ENCODE measurements around the gene PTCH2. TPM values are rescaled to one million over a fixed set of nuclear protein-coding genes. Genes with fewer than 3 reads are reported as not detected.

PTCH2 gene
- total and polyA plus RNA-seq, 3 experiments from 2014 or later, result 1.1 to 1.7 TPM; not detected in 1

GRCh38 chr1:44777547-44777946 lies 65.5 kb downstream of the PTCH2 start:
- H3K36me3 ChIP-seq (ENCODE audit: insufficient read depth, low read length), result peaks cover 26% of the 10 kb centered on the region
- Mint-ChIP-seq H3K9me3 (no peaks in the 10 kb centered on the region), H3K4me3 (peak overlapping the region; percentile 90 to 99 (median 94)), H3K4me1 (peaks cover 40 to 43% (median 42%) of the 10 kb centered on the region in 3 donors), H3K27ac (peak overlapping the region; percentile 64 to 96 (median 93)), H3K27me3 (no peaks in the 10 kb centered on the region), H3K36me3 (peaks cover 13 to 61% (median 21%) of the 10 kb centered on the region in 3 donors)
- no peak for DNase-seq
- no peaks in the 10 kb centered on the region for H3K27me3 ChIP-seq (ENCODE audit: insufficient read depth, low read length, poor library complexity, severe bottlenecking)
- H3K27ac ChIP-seq (ENCODE audit: low read depth, low read length), result peak overlapping the region; percentile 92
- CTCF ChIA-PET, result interaction anchor here (1.2 to 3.6 kb wide), 6 partner anchors 7 to 237 kb away, joined by 3 to 26 read pairs (median 4); partner anchors contain the start of gene PLK3
- no peaks in the 10 kb centered on the region for H3K9me3 ChIP-seq (ENCODE audit: low read length)
- H3K4me3 ChIP-seq (ENCODE audit: low read length), result no peak overlapping the region
- peaks cover 27% of the 10 kb centered on the region for H3K4me1 ChIP-seq (ENCODE audit: insufficient read depth, low read length)
- POLR2A ChIA-PET, result interaction anchor here (0.6 to 3.2 kb wide), 3 partner anchors 9 to 913 kb away, joined by 3 to 49 read pairs (median 3); partner anchors contain the start of genes BEST4 and PLK3

DNA sequence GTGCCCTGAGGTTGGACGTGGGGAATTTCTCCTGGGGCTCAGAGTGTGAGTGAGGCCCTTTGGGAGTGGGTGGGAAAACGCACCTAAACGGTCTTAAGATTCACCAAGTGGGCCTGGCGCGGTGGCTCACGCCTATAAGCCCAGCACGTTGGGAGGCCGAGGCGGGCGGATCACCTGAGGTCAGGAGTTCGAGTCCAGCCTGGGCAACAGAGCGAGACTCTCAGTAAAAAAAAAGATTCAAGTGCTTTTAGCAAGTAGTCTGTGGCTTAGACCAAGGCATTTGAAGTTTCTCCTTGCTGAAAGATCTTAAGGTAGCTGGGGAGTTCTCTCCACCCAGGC lies 66.4 kb downstream of the PTCH2 start:
- peak overlapping the region; percentile 92 for H3K27ac ChIP-seq (ENCODE audit: low read depth, low read length)
- H3K4me1 Mint-ChIP-seq, result peaks cover 40 to 43% (median 42%) of the 10 kb centered on the region in 3 donors
- POLR2A ChIA-PET, result interaction anchor here (0.6 to 3.2 kb wide), 11 partner anchors 9 to 563 kb away, joined by 3 to 49 read pairs (median 11); partner anchors contain the start of genes BEST4, BTBD19, DYNLT4 and HECTD3
- no peaks in the 10 kb centered on the region for H3K27me3 Mint-ChIP-seq
- H3K9me3 ChIP-seq (ENCODE audit: low read length), result no peaks in the 10 kb centered on the region
- H3K9me3 Mint-ChIP-seq, result no peaks in the 10 kb centered on the region
- H3K36me3 Mint-ChIP-seq, result peaks cover 13 to 59% (median 21%) of the 10 kb centered on the region in 3 donors
- no peak for DNase-seq
- peaks cover 26% of the 10 kb centered on the region for H3K36me3 ChIP-seq (ENCODE audit: insufficient read depth, low read length)
- peak overlapping the region; percentile 89 to 97 (median 94) for H3K27ac Mint-ChIP-seq
- H3K4me3 Mint-ChIP-seq, result peak overlapping the region; percentile 90 to 99 (median 94)
- peaks cover 27% of the 10 kb centered on the region for H3K4me1 ChIP-seq (ENCODE audit: insufficient read depth, low read length)
- no peaks in the 10 kb centered on the region for H3K27me3 ChIP-seq (ENCODE audit: insufficient read depth, low read length, poor library complexity, severe bottlenecking)
- CTCF ChIA-PET, result interaction anchor here (1.1 to 3.6 kb wide), 8 partner anchors 8 to 62 kb away, joined by 3 to 26 read pairs (median 5); partner anchors contain the start of genes BEST4, BTBD19, PLK3 and RNU5D-1
- peak overlapping the region; percentile 95 for H3K4me3 ChIP-seq (ENCODE audit: low read length)

DNA sequence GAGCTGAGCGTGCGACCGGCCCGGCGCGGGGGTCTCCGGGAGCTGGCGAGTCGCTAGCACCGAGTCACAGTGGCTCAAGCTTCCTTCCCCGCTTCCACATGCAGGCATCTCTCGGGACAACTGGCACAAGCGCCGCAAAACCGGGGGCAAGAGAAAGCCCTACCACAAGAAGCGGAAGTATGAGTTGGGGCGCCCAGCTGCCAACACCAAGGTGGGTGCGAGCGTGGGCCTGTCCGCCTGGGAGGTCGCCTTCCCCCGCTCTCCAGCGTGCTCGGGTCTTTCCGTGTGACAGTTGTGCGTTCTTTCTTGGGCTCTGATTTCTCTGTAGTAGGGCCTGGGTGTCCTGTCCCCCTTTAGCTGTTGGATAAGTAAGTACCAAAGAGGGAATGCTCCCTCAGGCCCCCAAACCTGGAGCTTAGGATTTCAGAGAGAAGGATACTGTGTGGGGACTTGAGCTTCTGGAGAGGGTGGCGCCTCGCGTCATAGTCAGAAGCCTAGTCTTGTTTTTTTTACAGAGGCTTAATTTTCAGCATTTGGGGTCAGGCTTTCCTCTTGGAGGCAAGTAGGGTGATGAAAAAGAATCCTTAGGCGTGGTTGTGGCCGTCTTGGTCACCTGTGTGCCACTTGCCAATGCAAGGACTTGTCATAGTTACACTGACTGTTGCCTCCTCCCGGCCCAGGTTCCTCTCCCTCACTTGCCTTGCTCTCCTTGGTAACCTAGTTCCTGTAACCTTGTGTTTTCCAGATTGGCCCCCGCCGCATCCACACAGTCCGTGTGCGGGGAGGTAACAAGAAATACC lies 66.9 kb downstream of the PTCH2 start:
- no peaks in the 10 kb centered on the region for H3K27me3 ChIP-seq (ENCODE audit: insufficient read depth, low read length, poor library complexity, severe bottlenecking)
- H3K27ac ChIP-seq (ENCODE audit: low read depth, low read length), result peak overlapping the region; percentile 92
- peaks cover 8 to 53% (median 20%) of the 10 kb centered on the region in 3 donors for H3K36me3 Mint-ChIP-seq
- H3K9me3 Mint-ChIP-seq, result no peaks in the 10 kb centered on the region
- POLR2A ChIA-PET, result interaction anchor here (0.6 to 3.2 kb wide), 17 partner anchors 10 to 746 kb away, joined by 3 to 49 read pairs (median 6); partner anchors contain the start of genes BEST4, BTBD19, DYNLT4 and HECTD3
- no peaks in the 10 kb centered on the region for H3K27me3 Mint-ChIP-seq
- CTCF ChIA-PET, result interaction anchor here (0.6 to 3.6 kb wide), 13 partner anchors 9 to 527 kb away, joined by 3 to 26 read pairs (median 4); partner anchors contain the start of genes BEST4, BTBD19, PLK3 and RNU5D-1
- H3K27ac Mint-ChIP-seq, result peak overlapping the region; percentile 89 to 97 (median 94)
- DNase-seq, result peak in 3 of 5 donors; percentile 52 to 64 (median 52)
- peaks cover 27% of the 10 kb centered on the region for H3K4me1 ChIP-seq (ENCODE audit: insufficient read depth, low read length)
- no peaks in the 10 kb centered on the region for H3K9me3 ChIP-seq (ENCODE audit: low read length)
- H3K4me1 Mint-ChIP-seq, result peaks cover 40 to 43% (median 42%) of the 10 kb centered on the region in 3 donors
- H3K4me3 Mint-ChIP-seq, result peak overlapping the region; percentile 90 to 99 (median 94)
- peaks cover 21% of the 10 kb centered on the region for H3K36me3 ChIP-seq (ENCODE audit: insufficient read depth, low read length)
- H3K4me3 ChIP-seq (ENCODE audit: low read length), result peak overlapping the region; percentile 95

DNA sequence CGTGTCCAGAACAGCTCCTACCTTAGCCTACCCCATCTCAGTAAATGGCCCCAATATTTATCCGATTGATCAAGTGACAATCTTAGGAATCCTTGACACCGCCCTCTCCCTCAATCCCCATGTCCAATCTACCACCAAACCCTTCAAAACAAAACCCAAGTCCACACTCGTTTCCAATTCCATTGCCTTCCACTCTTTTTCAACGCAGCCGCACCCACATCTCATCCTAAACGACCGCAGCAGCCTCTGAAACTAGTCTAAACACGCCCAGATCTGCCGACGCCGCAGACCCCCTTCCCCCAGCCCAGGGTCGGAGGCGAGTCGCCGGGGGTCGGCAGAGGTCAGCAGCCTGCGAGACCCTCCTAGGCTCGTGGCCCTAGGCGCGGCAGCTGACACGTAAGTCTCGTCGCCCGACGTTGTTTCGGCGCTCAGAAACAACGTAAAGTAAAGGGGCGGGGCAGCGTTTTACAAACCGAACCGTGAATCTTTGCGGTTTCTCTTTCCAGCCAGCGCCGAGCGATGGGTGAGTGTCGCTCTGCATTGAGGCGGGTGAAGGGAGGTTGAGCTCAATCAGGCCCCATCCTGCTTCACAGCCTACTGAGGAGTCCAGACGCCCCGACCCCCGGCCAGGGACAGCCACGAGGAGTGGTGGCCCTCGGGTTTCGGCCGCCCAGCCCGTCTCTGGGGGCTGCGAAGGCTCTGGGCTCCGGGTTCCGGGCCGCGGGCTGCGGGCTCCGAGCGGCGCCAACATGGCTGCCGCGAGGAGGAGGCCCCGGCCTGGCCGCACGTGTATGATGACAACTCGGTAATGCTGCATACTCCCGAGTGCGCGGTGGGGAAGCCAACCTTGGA lies 67.7 kb downstream of the PTCH2 start, which contains the start of gene RPS8:
RPS8 (plus strand) TSS at position 463 of the 852 bp plus-strand sequence; CDS start at position 520, 57 bp downstream.
- Mint-ChIP-seq H3K27me3 (no peaks in the 10 kb centered on the region), H3K9me3 (no peaks in the 10 kb centered on the region), H3K36me3 (peaks cover 8 to 45% (median 17%) of the 10 kb centered on the region in 3 donors), H3K4me3 (peak within 1 kb of the TSS; percentile 90 to 99 (median 94)), H3K4me1 (peaks cover 39 to 43% (median 42%) of the 10 kb centered on the region in 3 donors), H3K27ac (peak within 1 kb of the TSS; percentile 93 to 99 (median 97))
- Histone ChIP-seq H3K9me3 (ENCODE audit: low read length) (no peaks in the 10 kb centered on the region), H3K27me3 (ENCODE audit: insufficient read depth, low read length, poor library complexity, severe bottlenecking) (no peaks in the 10 kb centered on the region), H3K27ac (ENCODE audit: low read depth, low read length) (peak within 1 kb of the TSS; percentile 92), H3K36me3 (ENCODE audit: insufficient read depth, low read length) (peaks cover 21% of the 10 kb centered on the region), H3K4me1 (ENCODE audit: insufficient read depth, low read length) (peaks cover 27% of the 10 kb centered on the region), H3K4me3 (ENCODE audit: low read length) (peak within 1 kb of the TSS; percentile 95)
- CTCF ChIA-PET, result interaction anchor here (0.6 to 3.6 kb wide), 13 partner anchors 9 to 528 kb away, joined by 3 to 26 read pairs (median 4); partner anchors contain the start of genes BEST4, BTBD19, EIF2B3 and PLK3
- DNase-seq, result peak; percentile 76 to 92 (median 84)
- POLR2A ChIA-PET, result interaction anchor here (0.5 to 3.2 kb wide), 19 partner anchors 11 to 849 kb away, joined by 3 to 49 read pairs (median 6); partner anchors contain the start of genes BEST4, BTBD19, CCDC163 and DYNLT4

Other genes with a start within 250 kb of the PTCH2 start
- 1 to 10 TPM; 2.3 to 2.5 TPM for gene TMEM53, start 168.8 kb downstream of the PTCH2 start, total RNA-seq
- 7.1 TPM for gene TMEM53, start 168.8 kb downstream of the PTCH2 start, polyA plus RNA-seq
- gene ARMH1, start 168.5 kb downstream of the PTCH2 start, total RNA-seq, result 10 to 100 TPM; 33.3 to 38.0 TPM
- 21.1 TPM for gene ARMH1, start 168.5 kb downstream of the PTCH2 start, polyA plus RNA-seq
- gene RNU5D-1, start 112.1 kb downstream of the PTCH2 start, total RNA-seq, result not detected
- not detected for gene RNU5D-1, start 112.1 kb downstream of the PTCH2 start, polyA plus RNA-seq
- gene KIF2C, start 103.4 kb downstream of the PTCH2 start, total RNA-seq, result 10 to 100 TPM; 40.4 to 41.4 TPM
- gene KIF2C, start 103.4 kb downstream of the PTCH2 start, polyA plus RNA-seq, result 0.61 TPM
- gene RPS8, start 67.7 kb downstream of the PTCH2 start, total RNA-seq, result 1,000 to 10,000 TPM; 2,426 to 2,465 TPM
- gene RPS8, start 67.7 kb downstream of the PTCH2 start, polyA plus RNA-seq, result 972 TPM
- 1 to 10 TPM; 1.2 to 1.4 TPM for gene BEST4, start 55.1 kb downstream of the PTCH2 start, total RNA-seq
- 0.54 TPM for gene BEST4, start 55.1 kb downstream of the PTCH2 start, polyA plus RNA-seq
- 100 to 1,000 TPM; 104 to 114 TPM for gene PLK3, start 42.9 kb downstream of the PTCH2 start, total RNA-seq
- 22.5 TPM for gene PLK3, start 42.9 kb downstream of the PTCH2 start, polyA plus RNA-seq
- gene DYNLT4, start 35.9 kb downstream of the PTCH2 start, total RNA-seq, result under 1 TPM; 0.28 to 0.31 TPM
- gene DYNLT4, start 35.9 kb downstream of the PTCH2 start, polyA plus RNA-seq, result not detected
- gene BTBD19, start 34.7 kb downstream of the PTCH2 start, total RNA-seq, result 1 to 10 TPM; 7.3 to 7.8 TPM
- gene BTBD19, start 34.7 kb downstream of the PTCH2 start, polyA plus RNA-seq, result 0.24 TPM
- gene EIF2B3, start 143.3 kb upstream of the PTCH2 start, total RNA-seq, result 10 to 100 TPM; 49.5 to 50.6 TPM
- gene EIF2B3, start 143.3 kb upstream of the PTCH2 start, polyA plus RNA-seq, result 22.6 TPM
- gene HECTD3, start 168.1 kb upstream of the PTCH2 start, total RNA-seq, result 10 to 100 TPM; 35.4 to 36.0 TPM
- gene HECTD3, start 168.1 kb upstream of the PTCH2 start, polyA plus RNA-seq, result 30.1 TPM
- gene UROD, start 169.0 kb upstream of the PTCH2 start, total RNA-seq, result 10 to 100 TPM; 89.9 to 92.4 TPM
- gene UROD, start 169.0 kb upstream of the PTCH2 start, polyA plus RNA-seq, result 62.9 TPM